Endothelial cell of umbilical vein (primary cell): Measurements from ENCODE around the gene SLC38A6. TPM values are rescaled to one million over a fixed set of nuclear protein-coding genes. Genes with fewer than 3 reads are reported as not detected.

Experiments used
- BruUV-seq: library from RNA; stranded (reverse); fragments of 400-500 nt; replicated peaks from 2 replicates; lab custom pipeline; 2021; lab: Mats Ljungman, UMichigan
- CTCF ChIA-PET: fragments of 300-600, 350-600 bp; sonication (Branson Sonifier 250); formaldehyde crosslinking; loops from one replicate; lab custom pipeline; 2021; ENCODE audit warnings: antibody characterized with exemption, inconsistent platforms; lab: Charles Lee
- POLR2A ChIA-PET: fragments of 300-600, 350-600 bp; sonication (Branson Sonifier 250); formaldehyde crosslinking; loops from one replicate; lab custom pipeline; 2021; ENCODE audit warnings: antibody characterized with exemption, inconsistent platforms; lab: Charles Lee
- DNase-seq: peaks from one replicate; pipeline ENCODE4 v3.0.0-alpha.2; 2011; ENCODE audit warnings: low read depth, low spot score
- FAIRE-seq: peaks from 2 replicates; lab custom pipeline; 2011; peaks lifted over from hg19 to GRCh38; lab: Jason Lieb, UNC
- H2AFZ ChIP-seq: 2 replicates; pipeline ENCODE4 v1.6.0; 2012; ENCODE audit warnings: low read depth, low read length, control low read depth, inconsistent platforms
- H3K27ac ChIP-seq: 2 replicates; pipeline ENCODE4 v1.5.1; 2011; ENCODE audit warnings: low read depth, mild to moderate bottlenecking, control low read depth, low read length, moderate library complexity; ENCODE audit not compliant: insufficient read depth
- H3K27me3 ChIP-seq, 2 experiments: 2 replicates each; pipeline versions ENCODE4 v1.6.0 to v1.6.1; 2011; ENCODE audit warnings: low read length in 2 of 2, mixed read lengths in 1 of 2; ENCODE audit not compliant: control insufficient read depth in 2 of 2, insufficient read depth in 2 of 2
- H3K36me3 ChIP-seq, 2 experiments: 2 replicates in 1 of 2; 3 replicates in 1 of 2; pipeline ENCODE4 v1.5.1; 2011; ENCODE audit warnings: low read length in 2 of 2, mild to moderate bottlenecking in 1 of 2, moderate library complexity in 1 of 2; ENCODE audit not compliant: control insufficient read depth in 2 of 2, insufficient read depth in 2 of 2; ENCODE audit errors: extremely low read depth in 1 of 2
- H3K4me1 ChIP-seq: 3 replicates; pipeline ENCODE4 v1.5.1; 2011; ENCODE audit warnings: mild to moderate bottlenecking, low read length; ENCODE audit not compliant: control insufficient read depth, insufficient read depth; ENCODE audit errors: extremely low read depth
- H3K4me2 ChIP-seq: 2 replicates; pipeline ENCODE4 v1.6.1; 2011; ENCODE audit warnings: low read length, control low read depth, mixed read lengths; ENCODE audit not compliant: insufficient read depth
- H3K4me3 ChIP-seq, 3 experiments: fragments of 200-600 bp in 1 of 3; sonication (generic), shearing (Covaris generic) in 1 of 3; replicated peaks in 1 of 3; 2 replicates each; pipeline ENCODE4 v1.5.1; 2011 to 2016; ENCODE audit warnings: control low read depth in 3 of 3, low read length in 3 of 3, mild to moderate bottlenecking in 2 of 3, inconsistent platforms in 1 of 3, low read depth in 1 of 3, moderate library complexity in 1 of 3; ENCODE audit not compliant: insufficient read depth in 1 of 3
- H3K79me2 ChIP-seq: 2 replicates; pipeline ENCODE4 v1.6.0; 2012; ENCODE audit warnings: low read length, inconsistent platforms; ENCODE audit not compliant: control insufficient read depth, insufficient read depth
- H3K9ac ChIP-seq: replicated peaks from 2 replicates; pipeline ENCODE3; 2011; ENCODE audit warnings: low read length, control low read depth; ENCODE audit not compliant: insufficient read depth; ENCODE audit errors: extremely low read depth
- H3K9me1 ChIP-seq: replicated peaks from 3 replicates; pipeline ENCODE4 v1.6.0; 2011; ENCODE audit warnings: mild to moderate bottlenecking, low read length; ENCODE audit not compliant: control insufficient read depth, insufficient read depth; ENCODE audit errors: extremely low read depth
- H3K9me3 ChIP-seq: replicated peaks from 2 replicates; pipeline ENCODE4 v1.5.1; 2012; ENCODE audit warnings: low read length, inconsistent platforms; ENCODE audit not compliant: control insufficient read depth, insufficient read depth
- H4K20me1 ChIP-seq: replicated peaks from 2 replicates; pipeline ENCODE3; 2011; ENCODE audit warnings: mild to moderate bottlenecking, low read length; ENCODE audit not compliant: control insufficient read depth, insufficient read depth; ENCODE audit errors: extremely low read depth
- CTCF ChIP-seq, 2 donors: IDR thresholded peaks; 1 replicate in 1 of 2; 2 replicates in 1 of 2; pipeline ENCODE4 v1.5.1; 2011; ENCODE audit warnings: low read length in 2 of 2, mild to moderate bottlenecking in 2 of 2, moderate library complexity in 2 of 2, control low read depth in 1 of 2, inconsistent platforms in 1 of 2, low read depth in 1 of 2; ENCODE audit not compliant: insufficient read depth in 1 of 2; ENCODE audit errors: extremely low read depth in 1 of 2
- EZH2 ChIP-seq: IDR thresholded peaks from 2 replicates; pipeline ENCODE4 v1.6.1; 2012; ENCODE audit warnings: borderline replicate concordance, low read depth, mild to moderate bottlenecking, moderate library complexity, low read length, inconsistent platforms; ENCODE audit not compliant: severe bottlenecking
- FOS ChIP-seq: IDR thresholded peaks from 2 replicates; pipeline ENCODE4 v1.6.1; 2011; ENCODE audit warnings: mild to moderate bottlenecking, low read length, moderate library complexity, borderline replicate concordance; ENCODE audit not compliant: insufficient read depth
- GATA2 ChIP-seq: IDR thresholded peaks from 2 replicates; pipeline ENCODE4 v1.7.0; 2011; ENCODE audit warnings: low read depth, mild to moderate bottlenecking, moderate library complexity, mixed read lengths, low read length; ENCODE audit not compliant: insufficient read length, insufficient read depth
- JUN ChIP-seq: IDR thresholded peaks from 2 replicates; pipeline ENCODE4 v1.6.1; 2011; ENCODE audit warnings: borderline replicate concordance, low read depth; ENCODE audit not compliant: insufficient read length, insufficient read depth
- MYC ChIP-seq: IDR thresholded peaks from one replicate; pipeline ENCODE4 v1.6.1; 2011; ENCODE audit warnings: mild to moderate bottlenecking, low read depth, low read length
- POLR2A ChIP-seq: IDR thresholded peaks from 2 replicates; pipeline ENCODE4 v1.6.1; 2012; ENCODE audit warnings: low read depth, mild to moderate bottlenecking, control low read depth, low read length
- POLR2AphosphoS5 ChIP-seq: IDR thresholded peaks from 2 replicates; pipeline ENCODE4 v1.6.1; 2012; ENCODE audit warnings: low read depth, mild to moderate bottlenecking, control low read depth, low read length, moderate library complexity; ENCODE audit not compliant: insufficient read depth
- dilution Hi-C: fragments of 300-500 bp; cut with MboI; formaldehyde crosslinking; loops from one replicate; pipeline ENCODE4 v1.15.0; 2019; ENCODE audit warnings: low sequenced_read_pairs; ENCODE audit not compliant: extremely low pct_ligation_motif_present
- intact Hi-C: fragments of 100-400 bp; cut with micrococcal nuclease; formaldehyde crosslinking; loops from one replicate; pipeline ENCODE4 v1.10.0; 2022
- polyA plus RNA-seq, 4 experiments: library from polyadenylated mRNA; depleted of rRNA in 3 of 4; stranded (reverse) in 3 of 4; unstranded in 1 of 4; fragments of >200 nt; gene quantifications; 2 replicates each; pipeline versions ENCODE4 v1.2.1 to v1.2.3, GENCODE V29; 2011 to 2012; ENCODE audit warnings: missing spikeins in 1 of 4
- total RNA-seq: library from RNA; stranded (reverse); gene quantifications from 2 replicates; pipeline ENCODE4 v1.2.3, GENCODE V29; 2021
- TF ChIP-seq, protein P1 (sequence below): IDR thresholded peaks from 2 replicates; pipeline ENCODE4 v1.6.1; 2011; ENCODE audit not compliant: insufficient read depth, insufficient read length

SLC38A6 gene
- total and polyA plus RNA-seq, 2 donors (not counting 3 experiments of a cell fraction or from before 2014, with no cell fraction given) = 17.3 to 24.6 TPM

DNA sequence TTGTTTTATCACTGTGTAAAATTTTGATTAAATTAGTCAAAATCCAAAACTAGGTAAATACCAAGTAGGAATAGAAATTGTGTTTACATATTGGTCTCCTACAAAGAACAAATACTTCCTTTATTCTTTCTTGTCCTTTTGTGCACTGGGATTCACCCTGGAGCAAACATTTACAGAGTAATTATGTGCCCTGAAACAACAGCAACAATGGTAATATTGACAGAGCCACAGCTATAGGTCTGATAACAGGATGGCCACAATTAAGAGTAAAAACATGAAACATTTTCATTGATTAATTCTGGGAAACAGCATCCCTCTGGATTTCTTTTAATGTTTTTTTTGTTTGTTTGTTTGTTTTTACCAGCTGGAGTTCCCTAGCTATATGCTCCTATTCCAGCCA is 61.2 kb downstream of the SLC38A6 start:
- Histone ChIP-seq H3K4me1 (no peaks in the 10 kb centered on the region), H3K27me3 (no peaks in the 10 kb centered on the region), H4K20me1 (no peaks in the 10 kb centered on the region), H3K4me2 (no peak overlapping the region), H3K4me3 (no peak overlapping the region), H3K36me3 (no peaks in the 10 kb centered on the region), H3K9me1 (no peaks in the 10 kb centered on the region), H2AFZ (no peak overlapping the region), H3K79me2 (no peaks in the 10 kb centered on the region), H3K9ac (no peak overlapping the region), H3K27ac (no peak overlapping the region), H3K9me3 (no peaks in the 10 kb centered on the region)
- ChIA-PET POLR2A (no interaction called here), CTCF (interaction anchor here (1.6 kb wide), 1 partner anchor 17 kb away, joined by 4 read pairs; no protein-coding TSS in a partner anchor)
- DNase-seq (no peak), FAIRE-seq (no peak)
- dilution Hi-C loops = loop anchor here (25.0 kb wide), 1 partner anchor 405 kb away; the partner anchor contains the start of gene SIX1
- no TSS peak for BruUV-seq
- intact Hi-C loops = no loop called here
- TF ChIP-seq JUN (no peak), MYC (no peak), POLR2AphosphoS5 (no peak)

- no peaks in the 10 kb centered on the region for H3K9me1 ChIP-seq
- H4K20me1 ChIP-seq = no peaks in the 10 kb centered on the region
- no peaks in the 10 kb centered on the region for H3K4me1 ChIP-seq
- intact Hi-C loops (no loop called here), dilution Hi-C loops (loop anchor here (25.0 kb wide), 1 partner anchor 406 kb away; the partner anchor contains the start of gene SIX1)
- no peak for TF ChIP-seq CTCF (IDR thresholded peaks at IDR 0.05; ENCODE audit: extremely low read depth in 1 of 2, insufficient read depth in 1 of 2, low read depth in 1 of 2, low read length in 2 of 2)
- TF ChIP-seq POLR2A = no peak
- no peak for TF ChIP-seq GATA2
- no peak for TF ChIP-seq MYC
- no peak for TF ChIP-seq JUN
- no peak for TF ChIP-seq EZH2
- TF ChIP-seq FOS = no peak
- TF ChIP-seq POLR2AphosphoS5 = no peak
- TF ChIP-seq, protein P1, sequence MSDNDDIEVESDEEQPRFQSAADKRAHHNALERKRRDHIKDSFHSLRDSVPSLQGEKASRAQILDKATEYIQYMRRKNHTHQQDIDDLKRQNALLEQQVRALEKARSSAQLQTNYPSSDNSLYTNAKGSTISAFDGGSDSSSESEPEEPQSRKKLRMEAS = no peak
- H3K79me2 ChIP-seq = no peaks in the 10 kb centered on the region
- no peak overlapping the region for H3K27ac ChIP-seq
- no peak overlapping the region for H3K4me2 ChIP-seq
- no peaks in the 10 kb centered on the region for H3K36me3 ChIP-seq
- no TSS peak for BruUV-seq
- DNase-seq (no peak), FAIRE-seq (no peak)
- H3K9ac ChIP-seq = no peak overlapping the region
- POLR2A ChIA-PET = no interaction called here
- no peaks in the 10 kb centered on the region for H3K27me3 ChIP-seq
- no peak overlapping the region for H2AFZ ChIP-seq
- no peaks in the 10 kb centered on the region for H3K9me3 ChIP-seq
- CTCF ChIA-PET = interaction anchor here (0.9 to 2.0 kb wide), 5 partner anchors 11 to 389 kb away, joined by 3 to 12 read pairs (median 3); no protein-coding TSS in a partner anchor
- no peak overlapping the region for H3K4me3 ChIP-seq
Observed at GRCh38 chr14:61043506-61043905, 62.5 kb downstream of the SLC38A6 start.
